ENCODE measurements around the gene ORC4. TPM values are rescaled to one million over a fixed set of nuclear protein-coding genes. Genes with fewer than 3 reads are reported as not detected.

The ORC4 gene
- total and polyA plus RNA-seq, 2 experiments from 2014 or later = 37.6 to 66.0 TPM

DNA sequence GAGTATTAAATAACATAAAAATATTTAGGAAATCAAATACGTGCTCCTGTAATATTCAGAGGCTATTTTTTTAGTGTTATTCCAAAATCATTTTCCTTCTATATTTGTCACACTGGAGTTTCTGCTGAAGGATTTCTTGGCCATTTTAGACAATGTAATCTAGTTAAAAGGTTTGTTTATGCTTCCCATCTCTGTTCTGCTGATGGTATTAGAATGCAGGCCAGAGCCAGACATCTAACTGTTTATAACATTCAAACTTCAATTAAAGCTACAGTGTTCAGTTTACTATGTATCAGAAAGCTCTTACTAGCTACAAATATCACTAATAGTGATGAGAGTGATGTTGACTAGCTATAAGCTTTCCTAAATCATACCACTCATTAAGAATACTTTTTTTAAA, 8.2 kb upstream of the ORC4 start:
- H3K4me2 ChIP-seq = no peak overlapping the region
- H4K20me1 ChIP-seq (ENCODE audit: insufficient read depth, poor library complexity, severe bottlenecking) = peaks cover 4% of the 10 kb centered on the region
- H3K4me3 ChIP-seq = no peak overlapping the region
- H3K27me3 ChIP-seq = no peaks in the 10 kb centered on the region
- 90% methylated on average over 1 of the region's 1 CpG for WGBS (ENCODE audit: low lambda C conversion rate, missing lambda C conversion rate)
- peaks cover 1% of the 10 kb centered on the region for H3K4me1 ChIP-seq (ENCODE audit: insufficient read depth)
- no peak overlapping the region for H2AFZ ChIP-seq
- TF ChIP-seq EZH2phosphoT487 (IDR thresholded peaks at IDR 0.05; ENCODE audit: low read depth, severe bottlenecking, unreplicated experiment) = no peak
- H3K79me2 ChIP-seq = peaks cover 85% of the 10 kb centered on the region
- no peaks in the 10 kb centered on the region for H3K9me2 ChIP-seq (replicated peaks; ENCODE audit: insufficient read depth)
- no peak overlapping the region for H3K27ac ChIP-seq
- H3K36me3 ChIP-seq (replicated peaks; ENCODE audit: insufficient read depth, low read depth) = no peaks in the 10 kb centered on the region
- DNase-seq (ENCODE audit: low spot score) = no peak
- no peaks in the 10 kb centered on the region for H3K9me3 ChIP-seq (ENCODE audit: low read depth)

DNA sequence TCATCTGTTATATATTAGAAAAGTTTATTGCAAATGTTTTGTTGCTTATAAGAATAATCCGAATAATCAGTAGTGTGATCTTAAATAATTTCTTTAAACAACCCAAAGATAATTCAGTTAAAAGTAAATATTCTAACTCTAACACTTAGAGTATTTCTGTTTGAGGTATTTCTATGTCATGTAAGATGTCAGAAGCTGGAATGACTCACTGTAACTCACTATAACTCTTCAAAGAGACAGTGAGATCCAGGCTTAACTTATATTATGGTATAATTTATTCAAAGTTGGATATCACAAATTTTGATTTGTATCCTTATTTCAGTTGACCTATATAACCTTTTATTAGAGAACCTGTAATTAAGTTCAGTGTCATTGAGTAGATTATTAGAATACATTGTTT, 7.3 kb upstream of the ORC4 start:
- H3K36me3 ChIP-seq (replicated peaks; ENCODE audit: insufficient read depth, low read depth) = no peaks in the 10 kb centered on the region
- H3K27me3 ChIP-seq = no peaks in the 10 kb centered on the region
- no peak overlapping the region for H2AFZ ChIP-seq
- peaks cover 6% of the 10 kb centered on the region for H4K20me1 ChIP-seq (ENCODE audit: insufficient read depth, poor library complexity, severe bottlenecking)
- no peak overlapping the region for H3K27ac ChIP-seq
- H3K4me2 ChIP-seq = no peak overlapping the region
- no peak for DNase-seq (ENCODE audit: low spot score)
- H3K9me2 ChIP-seq (replicated peaks; ENCODE audit: insufficient read depth) = no peaks in the 10 kb centered on the region
- peaks cover 85% of the 10 kb centered on the region for H3K79me2 ChIP-seq
- H3K4me1 ChIP-seq (ENCODE audit: insufficient read depth) = peaks cover 11% of the 10 kb centered on the region
- WGBS (ENCODE audit: low lambda C conversion rate, missing lambda C conversion rate) = 78% methylated on average over 1 of the region's 1 CpG
- TF ChIP-seq EZH2 (IDR thresholded peaks at IDR 0.05; ENCODE audit: borderline replicate concordance) = no peak
- no peak for TF ChIP-seq EZH2phosphoT487 (IDR thresholded peaks at IDR 0.05; ENCODE audit: low read depth, severe bottlenecking, unreplicated experiment)
- TF ChIP-seq, protein P1, sequence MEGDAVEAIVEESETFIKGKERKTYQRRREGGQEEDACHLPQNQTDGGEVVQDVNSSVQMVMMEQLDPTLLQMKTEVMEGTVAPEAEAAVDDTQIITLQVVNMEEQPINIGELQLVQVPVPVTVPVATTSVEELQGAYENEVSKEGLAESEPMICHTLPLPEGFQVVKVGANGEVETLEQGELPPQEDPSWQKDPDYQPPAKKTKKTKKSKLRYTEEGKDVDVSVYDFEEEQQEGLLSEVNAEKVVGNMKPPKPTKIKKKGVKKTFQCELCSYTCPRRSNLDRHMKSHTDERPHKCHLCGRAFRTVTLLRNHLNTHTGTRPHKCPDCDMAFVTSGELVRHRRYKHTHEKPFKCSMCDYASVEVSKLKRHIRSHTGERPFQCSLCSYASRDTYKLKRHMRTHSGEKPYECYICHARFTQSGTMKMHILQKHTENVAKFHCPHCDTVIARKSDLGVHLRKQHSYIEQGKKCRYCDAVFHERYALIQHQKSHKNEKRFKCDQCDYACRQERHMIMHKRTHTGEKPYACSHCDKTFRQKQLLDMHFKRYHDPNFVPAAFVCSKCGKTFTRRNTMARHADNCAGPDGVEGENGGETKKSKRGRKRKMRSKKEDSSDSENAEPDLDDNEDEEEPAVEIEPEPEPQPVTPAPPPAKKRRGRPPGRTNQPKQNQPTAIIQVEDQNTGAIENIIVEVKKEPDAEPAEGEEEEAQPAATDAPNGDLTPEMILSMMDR (IDR thresholded peaks at IDR 0.05; ENCODE audit: poor library complexity) = no peak
- H3K9me3 ChIP-seq (ENCODE audit: low read depth) = no peaks in the 10 kb centered on the region
- no peak overlapping the region for H3K4me3 ChIP-seq

DNA sequence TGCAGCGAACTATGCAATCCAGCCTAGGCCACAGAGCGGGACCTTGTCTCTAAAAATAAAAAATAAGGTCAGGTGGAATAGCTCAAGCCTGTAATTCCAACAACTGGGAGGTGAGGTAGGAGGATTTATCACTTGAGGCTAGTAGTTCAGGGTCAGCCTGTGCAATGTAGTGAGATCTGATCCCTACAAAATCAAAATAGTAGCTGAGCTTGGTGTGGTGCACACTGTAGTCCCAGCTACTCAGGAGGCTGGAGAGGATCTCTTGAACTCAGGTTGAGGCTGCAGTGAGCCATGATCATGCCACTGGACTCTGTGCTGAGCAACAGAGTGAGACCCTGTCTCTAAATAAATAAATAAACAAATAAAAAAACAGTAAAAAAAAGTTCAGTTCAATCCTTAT, 6.0 kb upstream of the ORC4 start:
- Histone ChIP-seq H3K4me2 (no peak overlapping the region), H3K4me1 (ENCODE audit: insufficient read depth) (peaks cover 14% of the 10 kb centered on the region), H4K20me1 (ENCODE audit: insufficient read depth, poor library complexity, severe bottlenecking) (peaks cover 9% of the 10 kb centered on the region), H2AFZ (no peak overlapping the region), H3K27me3 (no peaks in the 10 kb centered on the region), H3K9me3 (ENCODE audit: low read depth) (no peaks in the 10 kb centered on the region), H3K79me2 (peaks cover 87% of the 10 kb centered on the region), H3K27ac (no peak overlapping the region), H3K36me3 (replicated peaks; ENCODE audit: insufficient read depth, low read depth) (no peaks in the 10 kb centered on the region), H3K4me3 (no peak overlapping the region), H3K9me2 (replicated peaks; ENCODE audit: insufficient read depth) (no peaks in the 10 kb centered on the region)
- no peak for TF ChIP-seq EZH2 (IDR thresholded peaks at IDR 0.05; ENCODE audit: borderline replicate concordance)
- TF ChIP-seq, protein P1 (IDR thresholded peaks at IDR 0.05; ENCODE audit: poor library complexity) = no peak
- TF ChIP-seq EZH2phosphoT487 (IDR thresholded peaks at IDR 0.05; ENCODE audit: low read depth, severe bottlenecking, unreplicated experiment) = no peak
- no peak for DNase-seq (ENCODE audit: low spot score)
- WGBS (ENCODE audit: low lambda C conversion rate, missing lambda C conversion rate) = 97% methylated on average over 2 of the region's 2 CpGs

DNA sequence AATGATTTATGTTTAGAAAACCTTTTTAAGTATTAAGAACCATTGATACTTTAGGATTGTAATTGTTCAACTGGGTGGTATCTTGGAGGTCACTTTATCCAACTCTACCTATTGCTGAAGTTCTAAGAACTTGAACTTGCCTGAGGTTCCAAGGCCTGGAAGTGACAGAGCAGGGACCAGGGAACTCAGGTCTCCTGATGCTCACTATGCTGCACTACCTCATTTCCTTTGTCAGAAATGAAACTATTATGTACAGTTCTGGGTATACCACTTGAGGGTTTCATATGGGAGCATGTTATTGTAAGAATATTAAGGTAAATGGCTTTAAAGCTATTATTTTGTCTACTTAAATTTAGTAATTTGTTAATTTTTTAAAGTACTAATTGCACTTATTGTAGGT, 3.3 kb upstream of the ORC4 start:
- no peak for TF ChIP-seq EZH2 (IDR thresholded peaks at IDR 0.05; ENCODE audit: borderline replicate concordance)
- no peak for TF ChIP-seq EZH2phosphoT487 (IDR thresholded peaks at IDR 0.05; ENCODE audit: low read depth, severe bottlenecking, unreplicated experiment)
- TF ChIP-seq, protein P1 (IDR thresholded peaks at IDR 0.05; ENCODE audit: poor library complexity) = no peak
- Histone ChIP-seq H3K79me2 (peaks cover 80% of the 10 kb centered on the region), H3K9me3 (ENCODE audit: low read depth) (no peaks in the 10 kb centered on the region), H3K27ac (no peak overlapping the region), H3K9me2 (replicated peaks; ENCODE audit: insufficient read depth) (no peaks in the 10 kb centered on the region), H2AFZ (no peak overlapping the region), H3K4me2 (peak overlapping the region; percentile 86), H3K36me3 (replicated peaks; ENCODE audit: insufficient read depth, low read depth) (no peaks in the 10 kb centered on the region), H3K4me1 (ENCODE audit: insufficient read depth) (peaks cover 21% of the 10 kb centered on the region), H3K27me3 (no peaks in the 10 kb centered on the region), H3K4me3 (no peak overlapping the region), H4K20me1 (ENCODE audit: insufficient read depth, poor library complexity, severe bottlenecking) (peaks cover 11% of the 10 kb centered on the region)
- DNase-seq (ENCODE audit: low spot score) = no peak
